GM18868 (cell line): ENCODE data around the gene CNTN2.

ENCODE experiments used
- ATAC-seq: cut with Tn5 transposase; IDR thresholded peaks from one replicate; pipeline ENCODE4 v1.9.1; 2021; ENCODE audit warnings: mild to moderate bottlenecking, moderate library complexity; ENCODE audit not compliant: unreplicated experiment

CNTN2 gene

DNA sequence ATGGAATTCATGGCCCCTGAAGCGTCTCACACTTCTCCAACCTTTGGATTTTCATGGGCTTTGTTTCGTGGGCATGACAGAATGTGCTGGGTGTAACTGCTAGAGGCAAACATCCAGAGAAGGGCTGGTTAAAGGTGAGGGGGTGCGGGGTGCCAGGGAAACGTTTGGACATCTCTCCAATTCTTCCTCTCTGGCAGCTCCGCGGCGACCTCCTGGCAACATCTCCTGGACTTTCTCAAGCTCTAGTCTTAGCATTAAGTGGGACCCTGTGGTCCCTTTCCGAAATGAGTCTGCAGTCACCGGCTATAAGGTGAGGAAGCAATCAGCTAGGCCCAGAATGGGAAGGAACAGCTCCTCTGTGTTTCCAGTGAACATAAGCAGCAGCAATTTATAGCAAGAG is 29.3 kb downstream of the CNTN2 start:
- no peak for ATAC-seq

DNA sequence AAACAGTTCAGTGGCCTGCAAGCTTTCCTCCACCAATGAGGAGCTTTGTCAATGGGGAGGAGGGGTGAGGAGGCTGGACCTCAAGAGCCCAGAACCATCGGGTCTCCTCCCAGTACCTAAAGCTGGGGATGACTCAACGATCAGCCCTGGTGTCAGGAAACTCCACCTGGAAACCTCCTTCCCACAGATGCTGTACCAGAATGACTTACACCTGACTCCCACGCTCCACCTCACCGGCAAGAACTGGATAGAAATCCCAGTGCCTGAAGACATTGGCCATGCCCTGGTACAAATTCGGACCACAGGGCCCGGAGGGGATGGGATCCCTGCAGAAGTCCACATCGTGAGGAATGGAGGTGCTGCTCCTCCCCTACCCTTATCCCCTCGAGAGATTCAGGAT is 29.9 kb downstream of the CNTN2 start:
- ATAC-seq, result no peak

DNA sequence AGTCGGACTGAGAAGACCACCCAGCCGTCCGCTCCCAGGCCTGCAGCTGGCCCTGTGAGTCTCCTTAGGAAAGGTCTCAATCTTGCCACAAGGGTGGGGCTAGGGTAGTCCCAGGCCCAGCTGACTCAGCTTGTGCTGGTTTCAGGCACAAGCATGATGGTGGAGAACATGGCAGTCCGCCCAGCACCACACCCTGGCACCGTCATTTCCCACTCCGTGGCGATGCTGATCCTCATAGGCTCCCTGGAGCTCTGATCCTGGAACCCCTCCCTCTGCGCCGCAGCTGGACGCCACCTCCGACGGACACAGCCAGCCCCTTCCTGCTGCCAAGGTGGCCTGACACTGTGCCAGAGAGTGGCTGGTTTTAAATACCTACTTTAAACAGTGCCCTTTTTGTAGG is 30.5 kb downstream of the CNTN2 start:
- ATAC-seq, result no peak

DNA sequence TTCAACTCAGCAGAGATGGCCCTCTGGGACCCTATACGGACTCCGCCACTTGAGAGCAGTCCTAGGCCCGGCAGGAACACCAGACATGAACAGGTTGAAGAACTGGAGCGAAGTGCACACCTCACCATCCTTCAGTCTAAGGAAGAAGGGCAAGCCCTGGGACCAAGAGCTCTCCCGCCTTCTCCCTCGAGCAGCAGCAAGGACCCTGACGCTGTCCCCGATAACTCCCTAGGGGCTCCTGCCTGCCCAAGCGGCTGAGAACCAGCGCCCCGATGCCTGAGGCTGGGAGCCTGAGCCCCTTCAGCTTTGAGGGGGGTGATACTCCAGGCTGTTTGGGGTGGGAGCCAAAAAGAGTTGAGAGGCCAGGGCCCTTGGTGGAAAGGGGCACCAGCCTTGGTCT is 31.1 kb downstream of the CNTN2 start:
- ATAC-seq, result no peak

DNA sequence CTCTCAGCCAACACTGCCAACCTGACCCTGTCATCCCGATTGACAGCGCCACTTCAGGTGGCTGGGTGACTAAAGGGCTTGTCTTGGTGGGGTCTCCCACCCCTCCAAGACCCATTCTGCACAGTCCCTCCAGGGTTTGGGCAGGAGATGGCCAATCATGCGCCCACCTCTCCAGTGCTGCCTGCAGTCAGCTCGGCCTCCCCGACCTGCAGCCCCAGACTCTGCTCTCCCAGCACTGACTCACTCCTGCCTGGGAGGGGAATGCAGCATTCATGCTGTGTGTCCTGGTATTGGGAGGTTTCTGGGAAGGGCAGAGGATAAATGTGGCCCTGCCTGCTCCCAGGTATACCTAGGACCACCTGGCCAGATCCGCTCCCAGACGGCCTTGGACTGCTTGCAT is 31.5 kb downstream of the CNTN2 start:
- no peak for ATAC-seq

DNA sequence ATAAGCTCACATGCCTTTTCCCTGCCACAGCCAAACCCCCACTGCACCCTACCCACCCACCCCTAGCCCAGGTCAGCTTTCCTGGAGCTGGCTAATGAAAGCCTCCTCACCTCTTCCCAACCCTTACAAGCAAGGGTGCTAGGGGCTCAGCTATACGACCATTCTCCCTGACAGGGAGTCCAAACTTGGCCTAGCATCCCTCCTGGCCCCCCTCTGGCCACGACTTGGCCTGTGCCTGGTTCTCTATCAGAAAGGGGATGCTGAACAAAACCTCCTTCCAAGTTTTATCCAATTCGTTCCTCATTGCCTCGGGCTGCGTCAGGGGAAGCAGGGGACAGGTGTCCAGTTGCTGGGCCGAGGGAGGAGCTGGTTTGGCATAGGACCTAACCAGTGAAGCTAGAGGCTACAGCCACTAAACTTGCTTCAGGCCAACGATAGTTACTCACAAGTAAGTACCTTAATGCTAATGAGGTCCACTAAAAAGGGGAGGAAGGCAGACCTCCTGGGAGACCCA is 32.7 kb downstream of the CNTN2 start:
- no peak for ATAC-seq

DNA sequence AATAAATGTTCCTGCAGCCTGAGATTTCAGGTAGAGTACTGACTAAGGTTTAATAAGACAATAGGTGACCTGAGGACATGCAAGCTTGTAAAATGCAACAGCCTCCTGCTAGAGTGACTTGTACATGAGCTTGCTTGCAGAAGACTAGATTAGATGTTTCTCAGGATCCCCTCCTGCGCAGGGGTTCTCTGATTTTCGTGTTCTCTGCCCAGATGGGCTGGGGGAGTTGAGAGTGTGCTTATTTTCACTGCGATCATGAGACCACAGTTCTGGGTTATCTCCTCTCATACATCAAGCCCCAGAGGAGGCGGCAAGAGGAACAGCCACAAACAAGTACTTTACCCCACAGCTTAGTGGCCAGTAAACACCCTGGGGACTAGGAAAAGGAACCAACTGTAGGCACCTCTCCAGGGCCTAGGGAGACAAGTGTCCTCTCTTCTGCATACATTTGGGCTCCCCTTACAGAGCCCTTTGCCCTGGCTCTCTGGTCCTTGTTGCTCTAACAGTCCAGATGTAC is 33.3 kb downstream of the CNTN2 start:
- ATAC-seq, result no peak

DNA sequence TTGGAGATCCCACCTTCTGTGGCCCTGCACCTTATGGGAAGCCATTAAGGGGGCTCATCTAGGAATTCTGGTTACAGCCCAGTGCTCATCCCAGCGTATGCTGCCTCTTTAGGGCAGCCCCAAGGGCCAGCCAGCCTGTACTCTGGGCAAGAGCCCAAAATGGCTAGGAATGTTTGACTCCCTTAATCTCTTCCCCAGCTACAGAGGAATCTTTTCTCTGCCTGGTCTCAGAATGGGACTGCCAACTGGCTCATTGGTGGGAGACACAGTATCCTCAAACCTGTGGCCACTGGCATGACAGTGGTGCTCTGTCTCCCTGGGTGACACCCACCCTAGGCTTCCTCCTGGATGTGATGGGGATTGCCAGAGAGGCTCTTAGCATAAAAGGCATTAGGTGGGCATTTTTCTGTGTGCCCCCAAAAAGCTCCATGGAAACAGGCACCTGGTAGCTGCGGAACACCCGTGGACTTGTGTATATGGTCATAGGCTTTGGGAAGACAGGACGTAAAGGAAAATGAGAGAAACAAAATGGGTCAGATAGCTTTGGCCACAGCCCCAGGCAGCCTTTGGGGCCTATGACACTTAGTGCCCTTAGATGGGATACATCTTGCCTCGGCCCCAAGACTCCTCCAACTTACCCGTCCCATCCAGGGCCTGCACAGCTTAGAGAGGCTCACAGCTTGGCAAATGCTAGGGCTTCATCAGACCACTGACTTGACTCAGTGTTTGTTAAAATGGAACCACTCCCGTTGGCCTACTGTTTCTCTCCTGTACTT is 34.3 kb downstream of the CNTN2 start:
- no peak for ATAC-seq

DNA sequence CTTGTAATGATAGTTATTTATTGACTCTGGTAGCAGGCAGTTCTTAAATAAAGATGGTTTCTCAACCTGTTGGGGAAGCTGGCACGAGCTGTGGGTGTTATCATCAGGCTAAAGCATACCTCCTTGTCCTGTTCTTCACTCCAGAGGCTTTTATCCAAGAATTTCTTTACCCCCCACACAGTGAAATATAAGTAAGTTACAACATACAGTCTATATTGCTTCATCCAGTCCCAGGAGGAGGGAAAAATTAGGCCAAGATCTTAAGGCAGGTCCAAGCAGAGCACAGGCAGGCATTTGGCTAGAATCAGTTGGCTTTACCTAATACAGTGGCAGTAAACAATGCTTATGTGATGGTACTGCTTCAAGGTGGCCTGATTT is 34.9 kb downstream of the CNTN2 start:
- no peak for ATAC-seq

DNA sequence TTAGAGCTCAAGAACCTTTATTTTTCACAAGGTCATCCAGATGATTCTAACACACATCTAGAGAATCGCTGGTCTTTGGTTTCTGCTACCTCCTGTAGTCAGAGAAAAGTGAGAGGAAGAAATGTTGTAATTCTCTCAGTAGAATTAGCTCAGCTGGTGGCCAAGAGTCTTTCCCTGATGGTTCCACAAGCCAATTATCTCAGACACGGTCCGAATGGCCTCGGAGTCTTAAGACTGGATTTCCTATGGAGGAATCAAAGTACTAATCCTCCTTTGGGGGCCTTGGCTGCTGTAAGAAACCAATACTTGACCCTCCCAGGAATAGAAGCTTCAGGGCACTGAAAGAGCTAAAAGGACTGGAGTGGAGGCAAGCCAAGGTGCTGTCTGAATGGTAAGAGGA is 39.4 kb downstream of the CNTN2 start:
- no peak for ATAC-seq

DNA sequence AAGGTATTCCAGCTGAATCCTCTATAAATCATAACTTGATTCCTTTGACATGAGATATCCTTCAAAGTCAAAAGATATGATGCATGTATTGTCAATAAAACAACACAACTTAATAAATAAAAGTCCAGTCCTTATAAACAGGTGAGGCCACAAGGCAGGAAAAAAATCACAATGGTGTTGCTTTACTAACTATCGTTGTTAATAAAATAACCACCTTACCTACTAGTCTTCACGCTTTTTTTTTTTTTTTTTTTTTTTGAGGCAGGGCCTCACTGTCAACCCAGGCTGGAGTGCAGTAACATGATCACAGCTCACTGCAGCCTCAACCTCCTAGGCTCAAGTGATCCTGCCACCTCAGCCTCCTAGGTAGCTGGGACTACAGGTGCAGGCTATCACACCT is 41.3 kb downstream of the CNTN2 start, which contains the start of gene TMEM81:
TMEM81 (minus strand) TSS at position 101 of the 400 bp plus-strand sequence. CDS start 140 bp downstream, outside the sequence.
- no peak for ATAC-seq

DNA sequence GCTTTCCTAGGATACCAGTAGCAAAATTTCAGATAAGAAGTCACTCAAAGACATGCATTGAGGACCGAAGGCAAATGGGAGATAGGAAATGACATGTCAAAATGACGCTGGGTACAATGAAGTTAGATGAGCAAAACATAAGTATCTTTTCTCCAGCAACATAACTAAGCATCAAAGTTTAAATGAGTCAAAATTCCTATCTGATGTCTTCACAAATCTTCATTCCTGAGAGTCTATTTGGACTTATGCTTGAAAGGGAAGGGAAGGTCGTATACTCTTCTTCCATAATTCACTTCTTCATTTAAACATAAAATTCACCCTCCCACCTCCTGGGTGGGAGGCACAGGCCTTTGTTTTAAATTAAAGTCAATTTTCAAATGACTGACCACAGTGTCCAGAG is 45.3 kb downstream of the CNTN2 start:
- no peak for ATAC-seq

DNA sequence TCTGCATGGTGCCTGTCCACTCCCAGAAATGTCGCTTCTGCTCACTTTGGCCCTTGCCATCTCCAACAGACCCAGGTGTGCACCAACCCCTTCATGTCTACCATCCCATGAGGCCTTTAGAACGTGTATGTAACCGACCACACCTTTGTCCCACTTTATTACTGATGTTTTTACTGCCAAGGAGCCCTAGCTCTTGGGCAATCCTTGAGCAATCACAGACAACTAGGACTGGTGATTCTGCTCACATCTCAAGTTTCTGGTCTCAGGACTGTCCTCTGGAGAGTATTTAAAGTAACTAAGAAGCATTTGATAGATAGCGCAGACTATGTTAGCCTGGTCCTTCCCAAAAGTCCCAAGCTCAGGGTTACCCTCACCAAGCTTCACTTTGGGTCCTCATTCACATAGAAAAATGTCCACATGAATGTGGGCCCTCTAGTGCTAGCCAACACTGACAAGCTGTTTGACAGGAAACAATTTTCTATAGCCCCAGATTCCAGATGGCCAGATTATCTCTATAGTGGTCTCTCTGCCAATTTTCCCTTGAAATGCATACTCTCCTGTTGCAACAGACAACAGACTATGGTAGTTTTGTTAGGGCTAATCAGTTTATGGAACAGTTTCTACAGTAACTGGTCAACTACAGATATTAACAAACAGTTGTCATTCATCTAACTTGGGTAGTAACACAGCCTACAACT is 48.2 kb downstream of the CNTN2 start:
- no peak for ATAC-seq

DNA sequence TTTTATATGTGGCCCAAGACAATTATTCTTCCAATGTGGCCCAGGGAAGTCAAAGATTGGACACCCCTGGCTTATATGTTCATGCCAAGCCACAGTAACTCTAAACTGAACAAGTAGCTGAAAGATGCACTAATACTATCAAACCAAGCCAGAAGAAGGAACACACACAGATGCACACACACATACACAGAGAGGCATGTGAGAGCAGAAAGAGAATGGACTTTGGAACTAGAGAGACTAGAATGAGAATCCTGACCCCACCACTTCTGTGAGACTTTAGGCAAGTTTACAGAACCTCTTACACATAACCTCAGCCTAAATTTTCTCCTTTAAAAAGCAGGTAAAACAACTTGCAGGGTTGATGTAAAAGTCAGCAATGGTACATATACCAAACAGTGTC is 52.4 kb downstream of the CNTN2 start:
- no peak for ATAC-seq

DNA sequence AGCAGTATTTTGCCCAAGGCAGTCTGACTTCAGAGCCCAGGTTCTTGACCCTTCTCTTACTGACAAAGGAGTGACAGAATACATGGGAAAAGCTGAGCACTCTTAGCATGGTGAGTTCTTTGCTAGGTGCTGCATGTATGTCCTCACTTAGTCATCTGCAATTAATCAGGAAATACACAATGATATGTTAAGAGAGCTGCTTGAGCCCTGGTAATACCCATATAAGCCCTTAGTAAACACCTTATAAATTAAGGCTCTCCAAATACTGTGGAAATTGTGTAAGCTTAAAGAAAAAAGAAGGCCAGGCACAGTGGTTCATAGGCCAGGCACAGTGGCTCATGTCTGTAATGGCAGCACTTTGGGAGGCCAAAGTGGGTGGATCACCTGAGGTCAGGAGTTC is 55.2 kb downstream of the CNTN2 start:
- no peak for ATAC-seq

DNA sequence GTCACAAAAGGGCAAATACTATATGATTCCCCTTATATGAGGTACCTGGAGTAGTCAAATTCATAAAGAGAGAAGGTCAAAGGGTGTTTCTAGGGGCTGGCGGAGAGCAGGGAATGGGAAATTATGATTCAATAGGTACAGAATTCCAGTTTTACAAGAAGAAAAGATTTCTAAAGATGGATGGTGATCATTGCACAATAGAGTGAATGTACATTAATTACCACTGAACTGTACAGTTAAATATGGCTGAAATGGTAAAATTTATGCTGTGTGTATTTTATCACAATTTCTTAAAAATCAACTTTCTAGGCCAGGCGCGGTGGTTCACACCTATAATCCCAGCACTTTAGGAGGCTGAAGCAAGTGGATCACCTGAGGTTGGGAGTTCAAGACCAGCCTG is 59.4 kb downstream of the CNTN2 start:
- no peak for ATAC-seq

DNA sequence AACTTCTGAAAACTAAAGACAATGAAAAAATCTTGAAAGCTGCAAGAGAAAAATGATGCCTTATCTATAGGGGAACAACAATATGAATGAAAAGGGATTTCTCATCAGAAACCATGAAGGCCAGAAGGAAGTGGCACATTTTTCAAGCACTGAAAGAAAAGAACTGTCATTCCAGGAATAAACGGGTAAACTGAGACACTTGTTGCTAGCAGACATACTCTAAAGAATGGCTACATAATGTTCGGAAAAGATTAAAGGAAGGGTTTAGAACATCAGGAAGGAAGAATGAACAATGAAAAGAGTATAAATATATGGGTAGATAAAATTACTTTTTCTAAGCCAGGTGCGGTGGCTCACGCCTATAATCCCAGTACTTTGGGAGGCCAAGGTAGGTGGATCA is 64.3 kb downstream of the CNTN2 start:
- no peak for ATAC-seq

DNA sequence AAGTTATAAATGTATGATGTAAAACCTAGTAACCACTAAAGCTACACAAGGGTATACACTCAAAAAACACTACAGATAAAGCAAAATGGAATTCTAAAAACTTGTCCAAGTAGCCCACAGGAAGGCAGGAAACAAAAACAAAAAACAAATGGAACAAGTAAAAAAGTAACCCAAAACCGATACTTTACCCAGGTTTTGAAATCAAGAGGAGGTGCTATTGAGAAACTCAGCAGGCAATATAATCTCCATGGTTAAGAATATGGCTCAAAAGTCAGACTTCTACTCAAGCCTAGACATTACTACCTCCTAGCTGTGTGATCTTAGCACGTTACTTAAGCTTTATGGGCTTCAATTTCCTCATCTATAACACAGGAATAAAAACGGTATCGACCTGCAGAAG is 65.5 kb downstream of the CNTN2 start:
- no peak for ATAC-seq

DNA sequence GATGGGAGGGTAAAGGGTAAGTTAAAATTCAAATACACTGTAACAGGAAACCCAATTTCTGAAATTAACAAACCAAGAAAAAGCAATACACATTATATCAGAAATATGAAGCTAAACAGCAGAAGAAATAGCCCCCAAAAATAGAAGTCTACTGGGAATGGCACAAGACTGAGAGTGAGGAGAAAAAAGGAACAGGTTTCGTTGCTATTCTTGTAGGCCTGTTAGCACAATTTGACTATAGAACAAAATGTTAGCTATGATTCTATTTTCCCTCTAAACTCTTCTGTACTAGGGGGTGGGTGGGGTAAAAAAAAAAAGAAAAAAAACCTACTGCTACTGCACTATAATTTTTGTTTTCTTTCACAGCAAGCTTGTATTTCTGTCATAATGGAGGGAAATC is 66.3 kb downstream of the CNTN2 start:
- no peak for ATAC-seq

DNA sequence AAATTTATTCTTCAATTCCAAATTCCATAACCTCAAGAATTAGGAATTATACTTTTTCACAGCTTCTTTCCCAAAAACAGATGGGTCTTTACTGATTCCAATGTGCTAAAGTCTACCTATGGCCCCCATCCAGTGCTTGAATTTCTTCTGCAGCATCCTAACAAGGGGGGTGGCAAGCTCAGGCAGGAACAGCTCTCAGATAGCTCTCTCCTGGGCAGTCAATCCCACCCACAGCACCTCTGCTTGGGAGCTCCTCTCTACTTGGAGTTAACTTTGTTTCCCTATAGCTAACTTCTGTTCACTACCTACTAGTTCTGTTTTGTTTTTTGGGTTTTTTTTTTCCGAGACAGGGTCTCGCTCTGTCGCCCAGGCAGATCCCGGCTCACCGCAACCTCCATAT is 66.7 kb downstream of the CNTN2 start:
- no peak for ATAC-seq

DNA sequence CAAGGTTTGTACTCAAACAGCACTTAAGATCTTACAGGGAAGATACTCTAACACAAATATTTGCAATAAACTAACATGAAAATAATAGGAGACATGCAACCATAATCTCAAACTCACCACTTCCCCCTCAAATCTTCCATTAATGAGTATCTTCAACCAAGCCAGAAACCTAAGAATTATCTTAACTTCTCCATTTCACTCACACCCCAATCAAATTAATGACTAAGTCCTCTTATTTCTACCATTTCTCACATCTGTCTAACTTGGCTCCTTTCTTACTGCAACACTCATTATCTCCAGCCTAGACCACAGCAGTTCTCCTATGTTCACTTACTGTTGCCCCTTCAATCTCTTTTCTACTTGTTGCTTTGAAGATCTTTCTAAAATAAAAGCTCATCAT is 68.3 kb downstream of the CNTN2 start:
- no peak for ATAC-seq

DNA sequence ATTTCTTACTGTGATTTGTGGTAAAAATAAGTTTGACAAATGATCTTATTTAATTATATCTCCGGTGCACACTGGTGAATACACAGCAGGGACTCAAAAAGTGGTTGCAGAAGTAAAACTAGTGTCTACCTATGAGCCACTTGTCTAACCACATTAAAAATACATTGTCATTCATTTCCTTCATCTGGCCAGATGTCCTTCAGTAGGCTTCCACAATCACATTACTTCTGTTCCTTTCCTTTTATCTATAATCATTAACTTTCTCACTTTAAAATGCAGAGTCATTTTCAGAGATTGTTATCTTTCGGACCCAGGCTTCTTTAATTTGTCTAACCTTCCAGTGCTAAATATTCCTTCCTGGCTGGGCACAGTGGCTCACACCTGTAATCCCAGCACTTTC is 75.7 kb downstream of the CNTN2 start:
- no peak for ATAC-seq
